Measurements from ENCODE around the gene FBN2.

- no peak for TF ChIP-seq CTCF (IDR thresholded peaks at IDR 0.05 in 2 of 3, conservative IDR thresholded peaks at IDR 0.05 in 1 of 3; ENCODE audit: borderline replicate concordance in 1 of 3, insufficient read depth in 1 of 3, low read depth in 2 of 3, low read length in 2 of 3)
- no peak for TF ChIP-seq FOSL1 (IDR thresholded peaks at IDR 0.05; ENCODE audit: low read depth)
- TF ChIP-seq EZH2phosphoT487 (IDR thresholded peaks at IDR 0.05; ENCODE audit: borderline replicate concordance), result no peak
- TF ChIP-seq SP1 (IDR thresholded peaks at IDR 0.05; ENCODE audit: low read depth), result no peak
- TF ChIP-seq MAX (IDR thresholded peaks at IDR 0.05), result no peak
- no peak for TF ChIP-seq POLR2AphosphoS5 (IDR thresholded peaks at IDR 0.05; ENCODE audit: low read depth, low read length)
- no peak for TF ChIP-seq TCF7L2 (IDR thresholded peaks at IDR 0.05; ENCODE audit: borderline replicate concordance, extremely low read depth, insufficient read depth, insufficient read length)
- no peak for TF ChIP-seq EZH2 (IDR thresholded peaks at IDR 0.05)
- no peak for TF ChIP-seq EGR1 (IDR thresholded peaks at IDR 0.05; ENCODE audit: low read depth)
- no peak for TF ChIP-seq ZBTB33 (IDR thresholded peaks at IDR 0.05; ENCODE audit: extremely low read depth, insufficient replicate concordance, low read length)
- no peak for TF ChIP-seq REST (IDR thresholded peaks at IDR 0.05; ENCODE audit: low read depth)
Measured at GRCh38 chr5:128579639-128580038, 41.6 kb upstream of the FBN2 start.
